Measurements from ENCODE around the gene TMCC2.
"Not testable (repeated sequence)": the region's sequence is repeated elsewhere in the genome, so short reads cannot be mapped to it uniquely, and the experiment has no call there.

Gene TMCC2

GRCh38 chr1:205280666-205281395, 53.1 kb downstream of the TMCC2 start:
- not testable (repeated sequence) for DNase-seq (ENCODE audit: low read depth in 2 of 2)

- no peak for DNase-seq (ENCODE audit: low read depth in 2 of 2)
These were observed 55.8 kb downstream of the TMCC2 start for GRCh38 chr1:205283270-205284147.

DNA sequence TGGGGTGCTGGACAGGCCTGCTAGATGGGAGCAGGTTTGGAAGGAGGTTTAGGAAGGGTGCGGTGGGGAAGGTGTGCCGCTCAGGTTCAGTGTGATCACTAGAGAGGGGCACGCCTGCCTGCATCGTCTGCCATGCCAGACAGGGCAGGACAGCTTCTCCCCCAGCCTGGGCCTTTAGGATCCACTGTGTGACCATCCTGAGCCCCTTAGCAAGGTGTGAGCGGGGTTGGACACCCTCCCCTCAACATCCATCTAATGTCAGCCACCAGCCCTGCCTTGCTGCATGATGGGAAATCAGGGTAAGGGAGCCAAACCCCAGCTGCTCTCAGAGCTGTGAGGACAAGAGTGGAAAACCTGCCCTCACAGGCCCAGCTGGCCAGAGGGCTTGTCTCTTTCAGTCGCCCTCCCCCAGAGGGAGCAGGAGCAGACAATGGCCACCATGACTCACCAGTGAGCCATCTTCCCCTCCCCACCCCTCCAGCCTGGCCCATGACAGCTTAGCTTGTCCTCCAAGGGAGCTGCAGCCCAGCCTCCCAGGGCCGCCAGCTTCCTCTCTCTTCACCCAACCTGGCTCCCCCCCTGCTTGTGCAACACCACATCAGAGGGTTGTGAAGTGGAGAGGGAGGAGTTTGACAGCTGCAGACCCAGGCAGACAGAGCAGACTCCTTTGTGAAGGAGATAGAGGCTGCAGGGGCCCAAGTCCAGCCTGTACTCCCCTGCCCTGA, 56.8 kb downstream of the TMCC2 start:
- peak; percentile 44 to 63 for DNase-seq (ENCODE audit: low read depth in 2 of 2)

DNA sequence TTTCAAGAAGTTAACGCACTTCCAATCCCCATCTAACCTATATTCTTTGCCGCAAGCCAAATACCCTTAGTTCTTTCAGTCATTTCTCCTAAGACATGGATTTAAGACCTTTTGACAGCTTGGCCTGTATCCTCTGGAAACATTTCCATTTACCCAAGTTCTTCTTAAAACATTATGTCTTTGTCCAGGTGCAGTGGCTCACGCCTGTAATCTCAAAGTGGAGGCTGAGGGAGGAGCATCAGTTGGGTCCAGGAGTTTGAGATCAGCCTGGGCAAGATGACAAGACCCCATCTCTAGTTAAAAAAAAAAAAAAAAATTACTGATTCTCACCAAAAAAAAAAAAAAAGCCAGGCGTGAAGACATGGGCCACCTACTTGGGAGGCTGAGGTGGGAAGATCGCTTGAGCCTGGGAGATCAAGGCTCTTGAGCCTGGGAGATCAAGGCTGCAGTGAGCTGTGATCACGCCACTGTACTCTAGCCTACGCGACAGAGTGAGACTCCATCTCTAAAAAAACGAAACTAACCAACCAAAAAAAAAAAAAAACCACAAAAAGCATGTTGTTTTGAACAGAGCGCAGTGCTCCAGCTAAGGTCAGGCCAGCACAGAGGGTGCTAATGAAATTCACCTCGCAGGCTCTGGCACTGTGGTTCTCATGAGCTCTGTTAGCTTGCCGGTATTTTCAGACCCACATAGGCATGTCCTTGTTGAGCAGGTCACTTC, 57.8 kb downstream of the TMCC2 start:
- peak; percentile 21 to 22 for DNase-seq (ENCODE audit: low read depth in 2 of 2)

DNA sequence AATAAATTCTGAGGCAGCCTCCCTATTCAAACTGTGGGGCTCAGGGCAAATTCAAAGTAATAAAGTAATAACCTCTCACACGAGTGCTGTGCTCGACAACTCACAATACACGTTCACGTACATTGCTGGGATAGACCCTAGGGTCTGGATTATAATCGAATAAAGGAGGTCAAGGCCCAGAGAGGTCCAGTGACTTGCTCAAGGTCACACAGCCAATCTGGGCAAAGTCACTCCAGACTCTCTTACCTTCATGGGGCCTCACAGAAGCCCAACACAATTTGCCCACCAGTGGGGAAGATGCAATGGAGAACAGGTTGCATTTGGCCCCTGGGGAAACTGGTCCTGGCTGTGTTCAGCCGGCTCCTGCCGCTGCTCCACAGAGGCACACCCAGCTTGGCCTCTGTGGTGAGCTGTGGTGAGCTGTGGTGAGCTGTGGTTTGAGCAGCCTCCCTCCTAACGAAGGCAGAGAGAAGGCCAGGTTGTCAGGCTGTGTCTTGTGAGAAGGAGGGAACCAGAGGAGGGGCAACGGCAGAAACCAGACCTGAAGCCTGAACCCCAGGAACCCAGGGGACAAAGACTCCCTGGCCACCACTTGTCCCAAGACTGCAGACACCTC, 58.7 kb downstream of the TMCC2 start:
- DNase-seq (ENCODE audit: low read depth in 2 of 2): peak in 1 of 2 donors; percentile 15

GRCh38 chr1:205287076-205287475, 59.3 kb downstream of the TMCC2 start:
- no peak for DNase-seq (ENCODE audit: low read depth in 2 of 2)

- DNase-seq (ENCODE audit: low read depth in 2 of 2): peak; percentile 28 to 57
These were observed 60.2 kb downstream of the TMCC2 start for GRCh38 chr1:205287767-205288559.

DNA sequence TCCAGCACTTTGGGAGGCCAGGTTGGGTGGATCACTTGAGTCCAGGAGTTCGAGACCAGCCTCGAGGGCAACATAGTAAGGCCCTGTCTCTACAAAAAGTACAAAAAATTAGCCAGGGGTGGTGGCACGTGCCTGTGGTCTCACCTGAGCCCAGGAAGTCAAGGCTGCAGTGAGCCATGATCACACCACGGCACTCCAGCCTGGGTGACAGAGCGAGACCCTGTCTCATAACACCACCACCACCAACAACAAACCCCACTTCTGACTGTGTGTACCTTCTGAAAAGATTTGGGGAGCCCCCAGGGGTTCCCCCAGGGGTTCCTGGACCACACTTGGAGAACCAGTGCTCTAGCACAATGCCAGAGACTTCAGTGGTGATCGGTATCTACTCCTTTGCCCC, 63.9 kb downstream of the TMCC2 start:
- DNase-seq (ENCODE audit: low read depth in 2 of 2): no peak

- no peak for DNase-seq (ENCODE audit: low read depth in 2 of 2)
These were observed 65.8 kb downstream of the TMCC2 start for GRCh38 chr1:205293350-205294074.

- DNase-seq (ENCODE audit: low read depth in 2 of 2): no peak
These were observed 66.6 kb downstream of the TMCC2 start for GRCh38 chr1:205294175-205294917.

GRCh38 chr1:205294934-205295333, 67.2 kb downstream of the TMCC2 start:
- no peak for DNase-seq (ENCODE audit: low read depth in 2 of 2)

DNA sequence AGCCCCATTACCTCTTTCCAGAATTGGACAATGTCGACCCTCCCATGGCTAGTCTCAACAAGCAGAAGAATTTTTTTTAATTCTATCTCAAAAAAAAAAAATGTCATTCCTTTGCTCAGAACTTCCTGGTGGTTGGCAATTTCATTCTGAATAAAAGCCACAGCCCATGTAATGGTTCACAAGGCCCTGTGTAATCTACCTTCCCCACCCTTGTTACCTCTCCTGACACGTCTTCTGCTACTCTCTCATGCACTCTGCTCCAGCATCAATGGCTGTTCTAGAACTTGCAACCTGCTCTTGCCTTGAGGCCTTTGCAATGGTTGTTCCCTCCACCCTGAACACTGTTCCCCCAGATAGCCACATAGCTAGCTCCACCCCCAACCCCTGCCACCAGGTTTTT, 68.4 kb downstream of the TMCC2 start:
- DNase-seq (ENCODE audit: low read depth in 2 of 2): no peak

GRCh38 chr1:205297546-205298177, 69.9 kb downstream of the TMCC2 start:
- DNase-seq (ENCODE audit: low read depth in 2 of 2): not testable (repeated sequence)

- DNase-seq (ENCODE audit: low read depth in 2 of 2): no peak
These were observed 70.6 kb downstream of the TMCC2 start for GRCh38 chr1:205298191-205298994.

DNA sequence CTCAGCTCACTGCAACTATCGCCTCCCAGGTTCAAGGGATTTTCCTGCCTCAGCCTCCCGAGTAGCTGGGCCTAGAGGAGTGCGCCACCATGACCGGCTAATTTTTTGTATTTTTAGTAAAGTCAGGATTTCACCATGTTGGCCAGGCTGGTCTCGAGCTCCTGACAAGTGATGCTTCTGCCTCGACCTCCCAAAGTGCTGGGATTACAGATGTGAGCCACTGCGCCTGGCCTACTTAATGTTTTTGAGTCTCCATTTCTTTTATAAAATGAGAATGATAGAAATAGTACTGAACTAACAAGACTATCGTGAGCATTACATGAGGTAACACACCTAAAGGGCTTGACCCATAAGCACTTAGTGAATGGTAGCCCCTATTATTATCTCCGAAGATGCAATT, 72.4 kb downstream of the TMCC2 start:
- no peak for DNase-seq (ENCODE audit: low read depth in 2 of 2)

DNA sequence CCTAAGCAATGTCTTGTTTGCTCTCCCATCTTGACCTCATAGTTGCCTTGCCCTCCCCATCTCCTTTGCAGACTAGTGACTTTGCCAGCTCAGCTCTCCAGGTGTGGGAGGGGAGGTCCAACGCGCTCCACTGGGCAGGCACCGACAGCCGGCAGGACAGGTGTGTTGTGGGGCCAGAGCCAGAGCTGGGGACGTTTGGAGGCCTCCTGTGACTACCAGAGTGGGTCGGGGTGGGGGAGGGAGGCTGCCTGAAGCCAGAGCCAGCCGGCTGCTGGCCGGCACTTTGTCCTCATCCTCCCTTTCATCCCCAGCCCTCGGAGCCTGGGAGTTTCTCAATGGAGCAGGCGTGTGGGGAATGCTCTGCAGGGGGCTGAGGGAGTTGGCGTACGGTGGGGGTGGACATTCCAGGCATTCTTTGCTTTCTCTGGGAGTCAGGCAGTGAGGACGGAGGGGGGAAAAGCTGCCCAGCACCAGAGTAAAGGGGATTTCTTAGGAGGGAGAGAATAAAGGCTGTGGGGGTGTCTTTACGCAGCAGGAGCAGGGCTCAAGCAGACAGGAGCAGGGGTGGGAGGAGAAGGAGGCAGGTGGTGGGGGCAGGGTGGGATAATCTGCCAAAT, 73.6 kb downstream of the TMCC2 start:
- DNase-seq (ENCODE audit: low read depth in 2 of 2): no peak

Data from stimulated activated CD4-positive, alpha-beta T cell treated with anti-CD3 and anti-CD28 coated beads, Interleukin-1b, Interleukin-23, amount 100 ng/mL, for 4 hours (primary cell).